GM18508 (cell line): ENCODE results near the gene SCAMP2.

ENCODE experiments used
- ATAC-seq: cut with Tn5 transposase; IDR thresholded peaks from one replicate; pipeline ENCODE4 v1.9.1; 2021; ENCODE audit warnings: moderate number of reproducible peaks; ENCODE audit not compliant: insufficient read depth, unreplicated experiment

The SCAMP2 gene

GRCh38 chr15:74864296-74864695 lies 8.9 kb downstream of the SCAMP2 start:
- no peak for ATAC-seq

DNA sequence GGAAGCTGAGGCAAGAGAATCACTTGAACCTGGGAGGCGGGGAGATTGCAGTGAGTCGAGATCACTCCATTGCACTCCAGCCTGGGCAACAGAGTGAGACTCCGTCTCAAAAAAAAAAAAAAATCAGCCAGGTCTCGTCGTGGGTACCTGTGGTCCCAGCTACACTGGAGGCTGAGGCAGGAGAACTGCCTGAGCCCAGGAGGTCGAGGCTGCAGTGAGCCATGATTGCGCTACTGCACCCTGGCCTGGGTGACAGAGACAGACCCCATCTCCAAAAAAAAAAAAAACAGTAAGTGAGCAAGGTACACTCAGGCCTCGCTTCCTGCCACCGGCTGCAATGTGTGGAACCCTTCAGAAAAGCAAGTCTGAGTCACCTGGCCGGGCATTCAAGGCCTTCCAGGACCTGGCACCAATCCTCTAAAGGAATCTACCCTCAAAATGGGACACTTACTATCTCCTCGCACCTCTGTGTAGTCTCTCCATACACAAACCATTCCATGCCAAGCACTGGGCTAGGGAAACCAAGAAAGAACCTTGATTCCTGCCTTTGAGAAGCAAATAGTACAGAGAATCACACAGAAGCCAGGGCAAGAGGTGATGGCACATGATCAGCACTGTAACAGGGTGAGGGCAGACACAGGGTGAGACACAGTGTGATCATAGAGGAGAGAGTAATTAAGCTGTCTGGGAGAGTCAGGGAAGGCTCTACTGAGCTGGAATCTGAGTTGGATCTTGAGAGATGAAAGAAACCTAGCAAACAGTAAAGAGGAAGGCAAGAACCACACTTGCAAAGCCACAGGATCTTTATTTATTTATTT lies 9.7 kb downstream of the SCAMP2 start:
- ATAC-seq = no peak

- no peak for ATAC-seq
These were observed 14.8 kb downstream of the SCAMP2 start for GRCh38 chr15:74858369-74858740.

- peak; percentile 17 for ATAC-seq
These were observed 15.3 kb downstream of the SCAMP2 start for GRCh38 chr15:74857671-74858368.

- ATAC-seq = peak; percentile 62
These were observed 16.0 kb downstream of the SCAMP2 start for GRCh38 chr15:74857082-74857655.

GRCh38 chr15:74856537-74856936 lies 16.6 kb downstream of the SCAMP2 start:
- ATAC-seq = no peak

GRCh38 chr15:74855857-74856256 lies 17.3 kb downstream of the SCAMP2 start:
- ATAC-seq = no peak

DNA sequence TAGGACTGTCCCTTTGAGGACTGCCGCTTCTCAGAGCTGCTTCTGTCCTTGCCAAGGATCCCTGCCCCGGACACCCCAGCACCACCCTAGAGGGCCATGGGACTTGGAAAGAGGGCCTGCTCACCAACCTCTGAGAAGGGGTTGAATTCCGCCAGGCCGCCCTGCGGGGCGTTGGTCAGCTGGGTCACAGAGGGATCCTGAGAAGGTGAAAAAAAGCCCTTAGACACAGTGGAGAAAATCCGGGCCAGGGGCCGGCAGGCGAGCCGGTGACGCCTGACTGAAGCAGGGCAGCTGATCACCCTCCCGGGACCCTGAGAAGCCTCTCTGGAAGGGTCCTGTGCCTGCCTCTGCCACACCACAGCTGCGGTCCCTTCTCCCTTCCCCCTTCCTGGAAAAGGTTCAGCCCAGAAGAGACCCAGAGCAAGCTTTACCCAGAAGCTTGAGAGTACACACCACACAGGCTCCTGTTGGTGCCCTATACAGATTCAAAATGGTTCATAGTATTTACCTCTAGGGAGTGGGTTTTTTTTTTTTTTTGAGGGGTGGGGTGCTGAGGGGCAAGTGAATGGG lies 18.6 kb downstream of the SCAMP2 start:
- ATAC-seq = no peak

DNA sequence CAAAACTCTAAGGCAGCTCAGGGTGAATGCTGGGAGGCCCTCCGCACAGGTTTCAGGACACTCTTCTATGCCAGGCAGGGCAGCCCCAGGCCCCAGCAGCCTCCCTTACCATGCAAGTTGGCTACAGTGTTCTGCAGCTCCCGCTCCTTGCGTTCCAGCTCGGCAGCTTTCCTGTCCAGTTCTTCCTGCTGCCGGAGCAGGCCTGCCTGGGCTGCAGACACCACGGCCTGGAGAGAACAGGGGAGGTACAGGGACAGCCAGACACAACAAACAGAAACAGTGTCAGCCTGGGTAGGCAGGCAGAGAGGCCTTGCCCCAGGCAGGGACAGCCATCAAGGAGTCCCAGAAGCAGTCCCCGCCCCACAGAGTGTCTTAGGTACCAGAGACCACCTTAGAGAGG lies 21.2 kb downstream of the SCAMP2 start:
- ATAC-seq = no peak

- no peak for ATAC-seq
These were observed 22.8 kb downstream of the SCAMP2 start for GRCh38 chr15:74850393-74850792.

- no peak for ATAC-seq
These were observed 25.7 kb downstream of the SCAMP2 start for GRCh38 chr15:74847432-74847831.

DNA sequence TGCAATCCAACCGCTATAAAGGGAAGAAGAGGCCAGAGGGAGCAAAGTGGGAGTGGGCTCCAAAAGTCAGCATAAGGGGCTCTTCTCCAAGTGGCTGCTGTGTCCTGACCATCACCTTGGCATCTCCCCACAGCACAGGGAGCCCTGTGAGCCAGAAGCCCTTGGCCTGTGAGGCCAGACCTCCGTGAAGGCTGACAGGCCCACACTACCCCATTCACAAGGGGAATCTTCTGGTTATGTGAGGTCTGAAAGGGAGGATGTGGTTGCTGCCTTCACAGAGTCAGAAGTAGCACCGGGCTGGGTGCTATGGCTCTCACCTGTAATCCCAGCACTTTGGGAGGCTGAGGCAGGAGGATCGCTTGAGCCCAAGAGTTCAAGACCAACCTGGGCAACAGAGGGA lies 27.6 kb downstream of the SCAMP2 start:
- ATAC-seq = no peak

GRCh38 chr15:74845208-74845568 lies 28.0 kb downstream of the SCAMP2 start:
- ATAC-seq = no peak

- ATAC-seq = no peak
These were observed 28.6 kb downstream of the SCAMP2 start for GRCh38 chr15:74844319-74845207.

GRCh38 chr15:74843891-74844299 lies 29.3 kb downstream of the SCAMP2 start:
- no peak for ATAC-seq

DNA sequence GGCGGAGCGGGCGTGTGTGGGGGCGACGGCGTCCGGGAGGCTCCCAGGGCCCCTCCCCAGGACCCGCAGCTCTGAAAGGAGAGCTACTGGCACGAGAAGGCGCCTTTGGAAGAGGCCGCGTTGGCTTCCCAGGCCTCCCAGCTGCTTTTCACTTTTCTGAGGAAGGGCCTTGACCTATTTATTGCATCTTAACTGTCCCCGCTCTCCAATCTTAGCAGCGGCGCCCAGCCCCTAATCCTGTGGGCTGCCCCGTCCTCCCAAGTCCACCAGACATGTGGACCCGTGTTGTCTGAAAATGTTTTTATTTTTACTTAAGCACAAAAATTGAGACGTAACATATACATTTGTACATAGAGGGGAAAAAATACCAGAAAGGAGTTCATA lies 29.7 kb downstream of the SCAMP2 start:
- ATAC-seq = no peak

DNA sequence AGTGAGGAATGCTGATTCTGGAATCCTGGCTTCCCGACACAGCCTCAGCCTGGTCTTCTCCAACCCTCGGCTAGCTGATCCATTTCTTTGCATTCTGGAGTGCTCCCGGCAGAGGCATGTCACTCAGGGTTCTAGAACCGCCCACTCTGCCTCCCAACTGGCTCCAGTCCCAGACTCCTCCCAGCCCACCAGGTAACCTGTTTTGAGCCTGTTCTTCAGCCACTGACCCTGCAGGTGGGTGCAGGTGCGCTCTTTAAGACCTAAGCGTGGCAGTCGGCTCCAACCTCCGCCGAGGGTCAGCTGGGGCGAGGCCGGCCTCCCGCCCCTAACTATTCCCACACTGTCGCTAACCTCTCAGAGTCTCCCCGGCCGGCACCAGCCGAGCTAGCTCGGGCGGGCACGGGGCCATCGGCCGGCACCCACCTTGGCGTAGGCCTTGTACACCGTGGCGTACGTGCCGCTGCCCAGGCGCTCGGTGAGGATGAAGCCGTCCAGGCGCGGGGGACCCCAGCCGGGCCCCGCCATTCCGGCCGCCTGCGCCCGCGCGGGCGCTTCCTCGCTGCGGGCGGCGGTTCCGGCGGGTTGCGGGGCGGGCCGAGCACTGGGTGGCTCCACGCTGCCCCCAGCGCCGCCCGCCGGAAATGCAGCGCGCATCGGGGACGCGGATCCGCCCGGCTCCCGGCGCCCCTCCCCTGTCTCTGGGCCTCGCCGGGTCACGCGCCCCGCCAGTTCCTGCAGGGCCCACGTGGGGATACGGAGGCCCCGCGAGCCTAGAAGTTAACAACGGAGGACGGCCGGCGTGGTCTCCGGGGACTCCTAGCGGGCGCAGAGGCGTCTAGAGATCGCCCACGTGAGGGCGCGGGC lies 30.4 kb downstream of the SCAMP2 start, which contains the start of gene ULK3:
TSS of gene ULK3 (minus strand) at position 576 of the 864 bp plus-strand sequence. CDS start at position 525, 51 bp downstream.
- no peak for ATAC-seq

DNA sequence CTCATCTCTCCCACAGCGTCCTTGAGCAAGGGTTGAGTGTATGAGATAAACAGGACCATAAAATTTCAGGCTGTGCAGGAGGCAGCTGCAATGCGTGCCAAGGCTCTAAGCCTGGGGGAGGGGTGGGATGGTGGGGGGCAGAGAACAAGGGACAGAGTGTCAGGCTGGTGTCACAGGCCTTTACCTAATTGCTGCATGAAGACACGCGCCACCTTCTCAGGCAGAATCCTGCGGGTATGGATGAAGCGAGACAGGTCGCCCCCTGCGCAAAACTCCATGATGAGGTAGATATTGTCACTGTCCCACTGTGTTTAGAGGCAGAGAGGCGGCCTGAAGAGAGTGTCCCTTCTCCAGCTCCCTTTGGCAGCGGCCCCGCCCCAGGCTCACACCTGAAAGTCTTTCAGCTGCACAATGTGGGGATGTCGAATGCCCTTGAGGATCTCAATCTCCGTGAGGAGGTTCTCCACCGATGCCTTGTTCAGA lies 31.2 kb downstream of the SCAMP2 start:
- no peak for ATAC-seq
